Measurements from ENCODE around the gene PRKG1. TPM values are rescaled to one million over a fixed set of nuclear protein-coding genes. Genes with fewer than 3 reads are reported as not detected.

PRKG1 gene
- total and polyA plus RNA-seq, 4 donors, result 0.46 to 5.1 (median 1.5) TPM

DNA sequence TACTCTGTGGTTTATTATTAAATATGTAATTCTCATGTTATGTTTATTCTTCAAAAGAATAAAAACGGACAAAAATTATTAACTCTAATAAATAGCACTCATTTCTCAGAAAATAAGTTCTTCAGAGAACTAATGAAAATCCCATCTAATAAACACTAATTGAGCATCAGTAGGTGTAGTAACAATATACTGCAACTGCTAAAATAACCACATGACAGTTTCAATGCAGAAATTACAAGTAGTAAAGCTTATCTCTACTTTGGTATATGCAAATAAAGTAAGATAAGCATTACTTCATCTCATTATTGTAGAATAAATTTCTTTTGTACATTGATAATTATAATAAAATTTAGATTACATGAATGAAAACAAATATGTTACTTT is 1183.4 kb downstream of the PRKG1 start:
- Histone ChIP-seq H3K4me1 (ENCODE audit: control insufficient read depth in 4 of 4, insufficient read depth in 4 of 4, low read length in 3 of 4) (no peaks in the 10 kb centered on the region), H3K9ac (ENCODE audit: low read depth in 1 of 2, low read length in 2 of 2) (no peak overlapping the region), H3K36me3 (ENCODE audit: control insufficient read depth in 4 of 4, insufficient read depth in 3 of 4, low read depth in 1 of 4, low read length in 3 of 4) (no peaks in the 10 kb centered on the region), H3K27ac (ENCODE audit: low read depth in 1 of 2, low read length in 2 of 2) (no peak overlapping the region), H3K9me3 (ENCODE audit: control insufficient read depth in 4 of 4, low read length in 3 of 4) (no peaks in the 10 kb centered on the region), H3K27me3 (ENCODE audit: control insufficient read depth in 4 of 4, insufficient read depth in 4 of 4, low read length in 3 of 4) (no peaks in the 10 kb centered on the region), H3K4me3 (ENCODE audit: low read depth in 1 of 3, low read length in 3 of 3) (no peak overlapping the region)
- DNase-seq (ENCODE audit: low spot score), result no peak
- WGBS, result no CpG with 5 or more reads among the region's 1 CpG
- no peak for TF ChIP-seq SP1 (IDR thresholded peaks at IDR 0.05)
- TF ChIP-seq FOXA2 (IDR thresholded peaks at IDR 0.05), result no peak
- no peak for TF ChIP-seq RAD21 (IDR thresholded peaks at IDR 0.05)
- TF ChIP-seq RXRA (IDR thresholded peaks at IDR 0.05), result no peak
- TF ChIP-seq ZBTB33 (IDR thresholded peaks at IDR 0.05), result no peak
- TF ChIP-seq ATF3 (IDR thresholded peaks at IDR 0.05), result no peak
- TF ChIP-seq YY1 (IDR thresholded peaks at IDR 0.05), result no peak
- no peak for TF ChIP-seq CTCF (IDR thresholded peaks at IDR 0.05; ENCODE audit: low read depth, low read length, missing input control)
- TF ChIP-seq HNF4A (conservative IDR thresholded peaks at IDR 0.05), result no peak
- no peak for TF ChIP-seq JUND (IDR thresholded peaks at IDR 0.05)
- no peak for TF ChIP-seq HNF4G (IDR thresholded peaks at IDR 0.05)

GRCh38 chr10:52258799-52259425 is 1184.6 kb downstream of the PRKG1 start:
- Histone ChIP-seq H3K36me3 (ENCODE audit: control insufficient read depth in 4 of 4, insufficient read depth in 3 of 4, low read depth in 1 of 4, low read length in 3 of 4) (no peaks in the 10 kb centered on the region), H3K4me3 (ENCODE audit: low read depth in 1 of 3, low read length in 3 of 3) (no peak overlapping the region), H3K9ac (ENCODE audit: low read depth in 1 of 2, low read length in 2 of 2) (no peak overlapping the region), H3K4me1 (ENCODE audit: control insufficient read depth in 4 of 4, insufficient read depth in 4 of 4, low read length in 3 of 4) (no peaks in the 10 kb centered on the region), H3K9me3 (ENCODE audit: control insufficient read depth in 4 of 4, low read length in 3 of 4) (no peaks in the 10 kb centered on the region), H3K27ac (ENCODE audit: low read depth in 1 of 2, low read length in 2 of 2) (no peak overlapping the region), H3K27me3 (ENCODE audit: control insufficient read depth in 4 of 4, insufficient read depth in 4 of 4, low read length in 3 of 4) (no peaks in the 10 kb centered on the region)
- DNase-seq (ENCODE audit: low spot score), result no peak
- TF ChIP-seq RXRA (IDR thresholded peaks at IDR 0.05) (no peak), NR2F2 (IDR thresholded peaks at IDR 0.05) (no peak), CTCF (IDR thresholded peaks at IDR 0.05; ENCODE audit: low read depth, low read length, missing input control) (no peak), YY1 (IDR thresholded peaks at IDR 0.05) (no peak), SP1 (IDR thresholded peaks at IDR 0.05) (no peak), FOXA2 (IDR thresholded peaks at IDR 0.05) (no peak), MAX (IDR thresholded peaks at IDR 0.05) (no peak), RAD21 (IDR thresholded peaks at IDR 0.05) (no peak)
- TF ChIP-seq, protein P1, sequence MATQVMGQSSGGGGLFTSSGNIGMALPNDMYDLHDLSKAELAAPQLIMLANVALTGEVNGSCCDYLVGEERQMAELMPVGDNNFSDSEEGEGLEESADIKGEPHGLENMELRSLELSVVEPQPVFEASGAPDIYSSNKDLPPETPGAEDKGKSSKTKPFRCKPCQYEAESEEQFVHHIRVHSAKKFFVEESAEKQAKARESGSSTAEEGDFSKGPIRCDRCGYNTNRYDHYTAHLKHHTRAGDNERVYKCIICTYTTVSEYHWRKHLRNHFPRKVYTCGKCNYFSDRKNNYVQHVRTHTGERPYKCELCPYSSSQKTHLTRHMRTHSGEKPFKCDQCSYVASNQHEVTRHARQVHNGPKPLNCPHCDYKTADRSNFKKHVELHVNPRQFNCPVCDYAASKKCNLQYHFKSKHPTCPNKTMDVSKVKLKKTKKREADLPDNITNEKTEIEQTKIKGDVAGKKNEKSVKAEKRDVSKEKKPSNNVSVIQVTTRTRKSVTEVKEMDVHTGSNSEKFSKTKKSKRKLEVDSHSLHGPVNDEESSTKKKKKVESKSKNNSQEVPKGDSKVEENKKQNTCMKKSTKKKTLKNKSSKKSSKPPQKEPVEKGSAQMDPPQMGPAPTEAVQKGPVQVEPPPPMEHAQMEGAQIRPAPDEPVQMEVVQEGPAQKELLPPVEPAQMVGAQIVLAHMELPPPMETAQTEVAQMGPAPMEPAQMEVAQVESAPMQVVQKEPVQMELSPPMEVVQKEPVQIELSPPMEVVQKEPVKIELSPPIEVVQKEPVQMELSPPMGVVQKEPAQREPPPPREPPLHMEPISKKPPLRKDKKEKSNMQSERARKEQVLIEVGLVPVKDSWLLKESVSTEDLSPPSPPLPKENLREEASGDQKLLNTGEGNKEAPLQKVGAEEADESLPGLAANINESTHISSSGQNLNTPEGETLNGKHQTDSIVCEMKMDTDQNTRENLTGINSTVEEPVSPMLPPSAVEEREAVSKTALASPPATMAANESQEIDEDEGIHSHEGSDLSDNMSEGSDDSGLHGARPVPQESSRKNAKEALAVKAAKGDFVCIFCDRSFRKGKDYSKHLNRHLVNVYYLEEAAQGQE (IDR thresholded peaks at IDR 0.05), result no peak
- WGBS, result 97% methylated on average over 1 of the region's 1 CpG
